Measurements from ENCODE around the gene RUFY1.
"Not testable (repeated sequence)": the region's sequence is repeated elsewhere in the genome, so short reads cannot be mapped to it uniquely, and the experiment has no call there.

Gene RUFY1

GRCh38 chr5:179542170-179542569, 8.2 kb upstream of the RUFY1 start:
- Histone ChIP-seq H3K9ac (ENCODE audit: low read length) (no peak overlapping the region), H3K79me2 (ENCODE audit: insufficient read depth, low read length) (no peaks in the 10 kb centered on the region)

DNA sequence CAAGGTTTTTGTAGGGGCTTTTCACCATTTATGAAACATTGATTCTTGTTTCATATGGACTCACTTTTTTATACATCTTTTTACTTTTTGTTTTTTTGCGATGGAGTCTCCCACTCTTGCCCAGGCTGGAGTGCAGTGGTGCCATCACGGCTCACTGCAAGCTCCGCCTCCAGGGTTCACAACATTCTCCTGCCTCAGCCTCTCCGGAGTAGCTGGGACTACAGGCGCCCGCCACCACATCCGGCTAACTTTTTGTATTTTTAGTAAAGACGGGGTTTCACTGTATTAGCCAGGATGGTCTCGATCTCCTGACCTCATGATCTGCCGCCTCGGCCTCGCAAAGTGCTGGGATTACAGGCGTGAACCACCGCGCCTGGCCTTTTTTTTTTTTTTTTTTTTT, 7.1 kb upstream of the RUFY1 start:
- not testable (repeated sequence) for H3K9me2 ChIP-seq (replicated peaks; ENCODE audit: insufficient read depth, low read length); H4K20me1 ChIP-seq (ENCODE audit: low read depth, low read length); H2AFZ ChIP-seq (ENCODE audit: low read depth, low read length, severe bottlenecking); H3K4me3 ChIP-seq (ENCODE audit: insufficient read depth, low read length, poor library complexity, severe bottlenecking); H3K9me3 ChIP-seq (ENCODE audit: insufficient read depth, low read length); H3K36me3 ChIP-seq (ENCODE audit: low read length); H3K79me2 ChIP-seq (ENCODE audit: insufficient read depth, low read length); H3K27me3 ChIP-seq (ENCODE audit: low read length); H3K27ac ChIP-seq (ENCODE audit: low read depth, low read length); H3K9ac ChIP-seq (ENCODE audit: low read length)
- peak overlapping the region; percentile 20 for H3K4me2 ChIP-seq (ENCODE audit: low read depth, low read length, poor library complexity, severe bottlenecking)
- peaks cover 20% of the 10 kb centered on the region for H3F3A ChIP-seq (ENCODE audit: insufficient read depth)

More at GRCh38 chr5:179542170-179542569, 8.2 kb upstream of the RUFY1 start:
- Histone ChIP-seq H3K27ac (ENCODE audit: low read depth, low read length) (no peak overlapping the region), H3K9me2 (replicated peaks; ENCODE audit: insufficient read depth, low read length) (no peaks in the 10 kb centered on the region), H3K36me3 (ENCODE audit: low read length) (no peaks in the 10 kb centered on the region), H3K4me2 (ENCODE audit: low read depth, low read length, poor library complexity, severe bottlenecking) (no peak overlapping the region), H4K20me1 (ENCODE audit: low read depth, low read length) (no peaks in the 10 kb centered on the region), H3K27me3 (ENCODE audit: low read length) (no peaks in the 10 kb centered on the region), H2AFZ (ENCODE audit: low read depth, low read length, severe bottlenecking) (no peak overlapping the region), H3F3A (ENCODE audit: insufficient read depth) (peaks cover 20% of the 10 kb centered on the region), H3K9me3 (ENCODE audit: insufficient read depth, low read length) (no peaks in the 10 kb centered on the region), H3K4me3 (ENCODE audit: insufficient read depth, low read length, poor library complexity, severe bottlenecking) (no peak overlapping the region)
- TF ChIP-seq, protein P1, sequence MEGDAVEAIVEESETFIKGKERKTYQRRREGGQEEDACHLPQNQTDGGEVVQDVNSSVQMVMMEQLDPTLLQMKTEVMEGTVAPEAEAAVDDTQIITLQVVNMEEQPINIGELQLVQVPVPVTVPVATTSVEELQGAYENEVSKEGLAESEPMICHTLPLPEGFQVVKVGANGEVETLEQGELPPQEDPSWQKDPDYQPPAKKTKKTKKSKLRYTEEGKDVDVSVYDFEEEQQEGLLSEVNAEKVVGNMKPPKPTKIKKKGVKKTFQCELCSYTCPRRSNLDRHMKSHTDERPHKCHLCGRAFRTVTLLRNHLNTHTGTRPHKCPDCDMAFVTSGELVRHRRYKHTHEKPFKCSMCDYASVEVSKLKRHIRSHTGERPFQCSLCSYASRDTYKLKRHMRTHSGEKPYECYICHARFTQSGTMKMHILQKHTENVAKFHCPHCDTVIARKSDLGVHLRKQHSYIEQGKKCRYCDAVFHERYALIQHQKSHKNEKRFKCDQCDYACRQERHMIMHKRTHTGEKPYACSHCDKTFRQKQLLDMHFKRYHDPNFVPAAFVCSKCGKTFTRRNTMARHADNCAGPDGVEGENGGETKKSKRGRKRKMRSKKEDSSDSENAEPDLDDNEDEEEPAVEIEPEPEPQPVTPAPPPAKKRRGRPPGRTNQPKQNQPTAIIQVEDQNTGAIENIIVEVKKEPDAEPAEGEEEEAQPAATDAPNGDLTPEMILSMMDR (IDR thresholded peaks at IDR 0.05; ENCODE audit: insufficient read depth, low read length, poor library complexity, severe bottlenecking): no peak
- TF ChIP-seq EZH2phosphoT487 (conservative IDR thresholded peaks at IDR 0.05; ENCODE audit: low read length): no peak

DNA sequence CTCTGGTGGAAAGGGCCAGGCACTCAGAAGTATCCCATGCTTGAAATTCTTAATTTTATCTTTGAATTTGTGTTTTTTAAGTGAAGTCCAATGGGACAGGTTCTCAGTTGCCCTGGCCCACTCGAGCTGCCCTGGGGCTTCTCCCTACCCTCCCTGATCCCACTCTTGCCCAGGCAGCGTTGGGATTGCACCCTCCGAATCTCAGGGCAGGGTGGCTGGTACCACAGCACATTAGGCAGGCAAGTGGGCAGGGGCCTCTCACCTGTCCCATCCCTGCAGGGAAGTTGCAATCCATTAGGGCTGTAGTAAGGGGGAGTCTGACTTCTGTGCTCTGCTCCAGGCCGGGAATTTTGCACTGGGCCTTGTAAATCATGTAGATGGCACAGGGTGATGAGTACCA, 2.7 kb downstream of the RUFY1 start:
- Histone ChIP-seq H3K27ac (ENCODE audit: low read depth, low read length) (no peak overlapping the region), H3K36me3 (ENCODE audit: low read length) (peaks cover 2% of the 10 kb centered on the region; the same call in 1 of the 2 replicates), H3K4me2 (ENCODE audit: low read depth, low read length, poor library complexity, severe bottlenecking) (peak overlapping the region; percentile 51), H3K9me2 (replicated peaks; ENCODE audit: insufficient read depth, low read length) (no peaks in the 10 kb centered on the region), H4K20me1 (ENCODE audit: low read depth, low read length) (no peaks in the 10 kb centered on the region), H3K4me3 (ENCODE audit: insufficient read depth, low read length, poor library complexity, severe bottlenecking) (no peak overlapping the region), H3K27me3 (ENCODE audit: low read length) (no peaks in the 10 kb centered on the region), H3K9ac (ENCODE audit: low read length) (no peak overlapping the region), H3K9me3 (ENCODE audit: insufficient read depth, low read length) (no peaks in the 10 kb centered on the region), H3K79me2 (ENCODE audit: insufficient read depth, low read length) (peaks cover 64% of the 10 kb centered on the region), H2AFZ (ENCODE audit: low read depth, low read length, severe bottlenecking) (no peak overlapping the region), H3F3A (ENCODE audit: insufficient read depth) (peaks cover 7% of the 10 kb centered on the region)
- no peak for TF ChIP-seq EZH2phosphoT487 (conservative IDR thresholded peaks at IDR 0.05; ENCODE audit: low read length)
- TF ChIP-seq, protein P1 (IDR thresholded peaks at IDR 0.05; ENCODE audit: insufficient read depth, low read length, poor library complexity, severe bottlenecking): no peak

- Histone ChIP-seq H3K27me3 (ENCODE audit: low read length) (no peaks in the 10 kb centered on the region), H3F3A (ENCODE audit: insufficient read depth) (peaks cover 7% of the 10 kb centered on the region), H3K9ac (ENCODE audit: low read length) (no peak overlapping the region), H3K36me3 (ENCODE audit: low read length) (peaks cover 2% of the 10 kb centered on the region; the same call in 1 of the 2 replicates), H3K27ac (ENCODE audit: low read depth, low read length) (no peak overlapping the region), H3K4me2 (ENCODE audit: low read depth, low read length, poor library complexity, severe bottlenecking) (no peak overlapping the region), H3K79me2 (ENCODE audit: insufficient read depth, low read length) (peaks cover 72% of the 10 kb centered on the region), H3K9me2 (replicated peaks; ENCODE audit: insufficient read depth, low read length) (no peaks in the 10 kb centered on the region), H3K9me3 (ENCODE audit: insufficient read depth, low read length) (no peaks in the 10 kb centered on the region), H4K20me1 (ENCODE audit: low read depth, low read length) (no peaks in the 10 kb centered on the region), H3K4me3 (ENCODE audit: insufficient read depth, low read length, poor library complexity, severe bottlenecking) (no peak overlapping the region), H2AFZ (ENCODE audit: low read depth, low read length, severe bottlenecking) (no peak overlapping the region)
- TF ChIP-seq, protein P1 (IDR thresholded peaks at IDR 0.05; ENCODE audit: insufficient read depth, low read length, poor library complexity, severe bottlenecking): no peak
- no peak for TF ChIP-seq EZH2phosphoT487 (conservative IDR thresholded peaks at IDR 0.05; ENCODE audit: low read length)
Measured at GRCh38 chr5:179553875-179554274, 3.5 kb downstream of the RUFY1 start.
